ENCODE results near the gene SLC25A41. TPM values are rescaled to one million over a fixed set of nuclear protein-coding genes. Genes with fewer than 3 reads are reported as not detected.

SLC25A41 gene
- total and polyA plus RNA-seq, 2 experiments from 2014 or later = 0.27 to 0.50 TPM

- no peak overlapping the region for H3K4me2 ChIP-seq
- no peaks in the 10 kb centered on the region for H4K20me1 ChIP-seq (ENCODE audit: insufficient read depth, poor library complexity, severe bottlenecking)
- peaks cover 5% of the 10 kb centered on the region for H3K79me2 ChIP-seq
- no peaks in the 10 kb centered on the region for H3K36me3 ChIP-seq (replicated peaks; ENCODE audit: insufficient read depth, low read depth)
- no peak for TF ChIP-seq EZH2 (IDR thresholded peaks at IDR 0.05; ENCODE audit: borderline replicate concordance)
- TF ChIP-seq EZH2phosphoT487 (IDR thresholded peaks at IDR 0.05; ENCODE audit: low read depth, severe bottlenecking, unreplicated experiment) = no peak
- TF ChIP-seq CTCF (IDR thresholded peaks at IDR 0.05; ENCODE audit: poor library complexity) = no peak
- H3K27ac ChIP-seq = no peak overlapping the region
- no peaks in the 10 kb centered on the region for H3K9me2 ChIP-seq (replicated peaks; ENCODE audit: insufficient read depth)
- no peak overlapping the region for H3K4me3 ChIP-seq
- peaks cover 6% of the 10 kb centered on the region for H3K4me1 ChIP-seq (ENCODE audit: insufficient read depth)
- no peak for DNase-seq (ENCODE audit: low spot score)
- H2AFZ ChIP-seq = no peak overlapping the region
- 99% methylated on average over 11 of the region's 11 CpGs for WGBS (ENCODE audit: low lambda C conversion rate, missing lambda C conversion rate)
- no peaks in the 10 kb centered on the region for H3K9me3 ChIP-seq (ENCODE audit: low read depth)
- H3K27me3 ChIP-seq = no peaks in the 10 kb centered on the region
These were observed 20.5 kb upstream of the SLC25A41 start for GRCh38 chr19:6453951-6454565.

- Histone ChIP-seq H3K4me1 (ENCODE audit: insufficient read depth) (no peaks in the 10 kb centered on the region), H3K79me2 (no peaks in the 10 kb centered on the region), H3K4me2 (no peak overlapping the region), H4K20me1 (ENCODE audit: insufficient read depth, poor library complexity, severe bottlenecking) (no peaks in the 10 kb centered on the region), H2AFZ (no peak overlapping the region), H3K4me3 (no peak overlapping the region), H3K36me3 (replicated peaks; ENCODE audit: insufficient read depth, low read depth) (no peaks in the 10 kb centered on the region), H3K9me2 (replicated peaks; ENCODE audit: insufficient read depth) (no peaks in the 10 kb centered on the region), H3K9me3 (ENCODE audit: low read depth) (no peaks in the 10 kb centered on the region), H3K27me3 (no peaks in the 10 kb centered on the region), H3K27ac (no peak overlapping the region)
- TF ChIP-seq EZH2phosphoT487 (IDR thresholded peaks at IDR 0.05; ENCODE audit: low read depth, severe bottlenecking, unreplicated experiment) = no peak
- TF ChIP-seq CTCF (IDR thresholded peaks at IDR 0.05; ENCODE audit: poor library complexity) = no peak
- TF ChIP-seq EZH2 (IDR thresholded peaks at IDR 0.05; ENCODE audit: borderline replicate concordance) = no peak
- DNase-seq (ENCODE audit: low spot score) = no peak
- WGBS (ENCODE audit: low lambda C conversion rate, missing lambda C conversion rate) = 100% methylated on average over 2 of the region's 2 CpGs
These were observed 19.3 kb upstream of the SLC25A41 start for GRCh38 chr19:6452899-6453298.

- H3K4me2 ChIP-seq = no peak overlapping the region
- no peak overlapping the region for H3K4me3 ChIP-seq
- no peaks in the 10 kb centered on the region for H3K4me1 ChIP-seq (ENCODE audit: insufficient read depth)
- H3K9me2 ChIP-seq (replicated peaks; ENCODE audit: insufficient read depth) = no peaks in the 10 kb centered on the region
- H3K27me3 ChIP-seq = no peaks in the 10 kb centered on the region
- DNase-seq (ENCODE audit: low spot score) = no peak
- 97% methylated on average over 17 of the region's 19 CpGs for WGBS (ENCODE audit: low lambda C conversion rate, missing lambda C conversion rate)
- no peaks in the 10 kb centered on the region for H3K79me2 ChIP-seq
- no peaks in the 10 kb centered on the region for H4K20me1 ChIP-seq (ENCODE audit: insufficient read depth, poor library complexity, severe bottlenecking)
- no peaks in the 10 kb centered on the region for H3K36me3 ChIP-seq (replicated peaks; ENCODE audit: insufficient read depth, low read depth)
- TF ChIP-seq EZH2 (IDR thresholded peaks at IDR 0.05; ENCODE audit: borderline replicate concordance) (no peak), EZH2phosphoT487 (IDR thresholded peaks at IDR 0.05; ENCODE audit: low read depth, severe bottlenecking, unreplicated experiment) (no peak), CTCF (IDR thresholded peaks at IDR 0.05; ENCODE audit: poor library complexity) (no peak)
- no peaks in the 10 kb centered on the region for H3K9me3 ChIP-seq (ENCODE audit: low read depth)
- H2AFZ ChIP-seq = no peak overlapping the region
- no peak overlapping the region for H3K27ac ChIP-seq
These were observed 18.7 kb upstream of the SLC25A41 start for GRCh38 chr19:6452223-6452614.
